K562 (cell line): ENCODE results near the gene TXNL4A. TPM values are rescaled to one million over a fixed set of nuclear protein-coding genes. Genes with fewer than 3 reads are reported as not detected.
A peak's percentile ranks its signal among the peaks of the same experiment; 100 is the strongest.

Experiments
- CBX8 ChIP-seq: fragments of 200-600 bp; sonication (generic); IDR thresholded peaks from 2 replicates; pipeline ENCODE4 v1.6.1; 2012; ENCODE audit warnings: borderline replicate concordance, mixed run types, low read depth, mild to moderate bottlenecking, moderate library complexity, mixed read lengths, low read length, control low read depth, inconsistent platforms; ENCODE audit not compliant: poor library complexity, severe bottlenecking; ENCODE audit errors: extremely low read depth
- CREB1 ChIP-seq, 2 experiments: sonication (generic) in 1 of 2; formaldehyde crosslinking in 1 of 2; IDR thresholded peaks; 2 replicates each; pipeline versions ENCODE4 v1.6.1 to v1.8.0; 2012 to 2022; ENCODE audit warnings: inconsistent platforms in 1 of 2, mild to moderate bottlenecking in 1 of 2, missing genetic modification reagents in 1 of 2, moderate library complexity in 1 of 2
- E2F6 ChIP-seq, 2 experiments: IDR thresholded peaks; 2 replicates each; pipeline ENCODE4 v1.6.1; 2011; ENCODE audit warnings: borderline replicate concordance in 1 of 2, control low read depth in 1 of 2, low read depth in 1 of 2, low read length in 1 of 2, mild to moderate bottlenecking in 1 of 2, mixed read lengths in 1 of 2, moderate library complexity in 1 of 2; ENCODE audit not compliant: insufficient read depth in 1 of 2, insufficient read length in 1 of 2, poor library complexity in 1 of 2, severe bottlenecking in 1 of 2; ENCODE audit errors: extremely low read depth in 1 of 2
- MTA2 ChIP-seq: fragments of 450-650 bp; IDR thresholded peaks from 2 replicates; pipeline ENCODE4 v1.6.1; 2016; ENCODE audit warnings: low read depth
- ZBTB7A ChIP-seq: IDR thresholded peaks from 2 replicates; pipeline ENCODE4 v1.6.1; 2011; ENCODE audit warnings: low read depth, mild to moderate bottlenecking, low read length, moderate library complexity, borderline replicate concordance; ENCODE audit not compliant: control insufficient read depth
- ZFP30 ChIP-seq: fragments of 250-450 bp; sonication (Bioruptor Pico); IDR thresholded peaks from 2 replicates; pipeline ENCODE4 v1.8.0; 2022; ENCODE audit warnings: moderate library complexity, mild to moderate bottlenecking, inconsistent platforms, borderline replicate concordance
- ZNF12 ChIP-seq: sonication (generic); formaldehyde crosslinking; IDR thresholded peaks from 2 replicates; pipeline ENCODE4 v1.4.0; 2020; ENCODE audit warnings: mild to moderate bottlenecking, missing genetic modification reagents
- ZNF263 ChIP-seq: sonication (generic); formaldehyde crosslinking; IDR thresholded peaks from 2 replicates; pipeline ENCODE4 v1.8.0; 2022; ENCODE audit warnings: mild to moderate bottlenecking, missing genetic modification reagents, borderline replicate concordance
- ZNF431 ChIP-seq: sonication (generic); formaldehyde crosslinking; IDR thresholded peaks from 2 replicates; pipeline ENCODE4 v1.8.0; 2022; ENCODE audit warnings: mild to moderate bottlenecking, missing genetic modification reagents
- polyA plus RNA-seq, 8 experiments: library from polyadenylated mRNA; depleted of rRNA in 4 of 8; stranded (reverse) in 5 of 8; unstranded in 3 of 8; fragments of >200 nt; fragmentation: Nextera tagmentation in 2 of 8; fragmentation: Illumina TruSeq in 1 of 8; extraction: Ambion mirVana in 2 of 8; extraction: Trizol in 1 of 8; gene quantifications; 2 replicates each; pipeline versions ENCODE4 v1.2.1 to v1.2.3, GENCODE V29; 2011 to 2014; ENCODE audit warnings: inconsistent platforms in 1 of 8, missing spikeins in 1 of 8
- total RNA-seq, 7 experiments: library from RNA; depleted of rRNA in 6 of 7; stranded (reverse); fragments of >200 nt in 6 of 7; fragmentation: Illumina TruSeq in 2 of 7; extraction: Trizol in 2 of 7; gene quantifications; 2 replicates each; pipeline versions ENCODE4 v1.2.1 to v1.2.3, GENCODE V29; 2011 to 2021; ENCODE audit warnings: low replicate concordance in 1 of 7

The TXNL4A gene
- total and polyA plus RNA-seq, 9 of the 15 experiments (the other 6 are each of a cell fraction or from before 2014, with no cell fraction given), result 27.0 to 132 (median 87.5) TPM

- TF ChIP-seq E2F6 (IDR thresholded peaks at IDR 0.05; ENCODE audit: borderline replicate concordance in 1 of 2, extremely low read depth in 1 of 2, insufficient read depth in 1 of 2, insufficient read length in 1 of 2, low read depth in 1 of 2, low read length in 1 of 2, poor library complexity in 1 of 2, severe bottlenecking in 1 of 2) (peak in 1 of 2 experiments; percentile 12), ZNF431 (CRISPR knock-in tag) (no peak), MTA2 (no peak), CBX8 (no peak), ZNF12 (no peak), ZNF263 (peak; percentile 62), ZBTB7A (peak; percentile 29; the same call in 1 of the 2 replicates), CREB1 (IDR thresholded peaks at IDR 0.05) (no peak), CREB1 (CRISPR knock-in tag; IDR thresholded peaks at IDR 0.05) (no peak), ZFP30 (CRISPR knock-in tag) (no peak)
- TF ChIP-seq, all 486 proteins: peak for 8
Measured at GRCh38 chr18:79961527-79962291, 26.7 kb downstream of the TXNL4A start (continued).
